Stimulated activated CD8-positive, alpha-beta memory T cell treated with anti-CD3 and anti-CD28 coated beads, Interleukin-4, amount 100 ng/mL, for 24 hours (primary cell): ENCODE data around the gene TMEM178B.
"Not testable (repeated sequence)": the region's sequence is repeated elsewhere in the genome, so short reads cannot be mapped to it uniquely, and the experiment has no call there.

Experiments used
- DNase-seq: peaks from one replicate; pipeline ENCODE4 v3.0.0-alpha.2; 2020; ENCODE audit warnings: low read depth

The TMEM178B gene

DNA sequence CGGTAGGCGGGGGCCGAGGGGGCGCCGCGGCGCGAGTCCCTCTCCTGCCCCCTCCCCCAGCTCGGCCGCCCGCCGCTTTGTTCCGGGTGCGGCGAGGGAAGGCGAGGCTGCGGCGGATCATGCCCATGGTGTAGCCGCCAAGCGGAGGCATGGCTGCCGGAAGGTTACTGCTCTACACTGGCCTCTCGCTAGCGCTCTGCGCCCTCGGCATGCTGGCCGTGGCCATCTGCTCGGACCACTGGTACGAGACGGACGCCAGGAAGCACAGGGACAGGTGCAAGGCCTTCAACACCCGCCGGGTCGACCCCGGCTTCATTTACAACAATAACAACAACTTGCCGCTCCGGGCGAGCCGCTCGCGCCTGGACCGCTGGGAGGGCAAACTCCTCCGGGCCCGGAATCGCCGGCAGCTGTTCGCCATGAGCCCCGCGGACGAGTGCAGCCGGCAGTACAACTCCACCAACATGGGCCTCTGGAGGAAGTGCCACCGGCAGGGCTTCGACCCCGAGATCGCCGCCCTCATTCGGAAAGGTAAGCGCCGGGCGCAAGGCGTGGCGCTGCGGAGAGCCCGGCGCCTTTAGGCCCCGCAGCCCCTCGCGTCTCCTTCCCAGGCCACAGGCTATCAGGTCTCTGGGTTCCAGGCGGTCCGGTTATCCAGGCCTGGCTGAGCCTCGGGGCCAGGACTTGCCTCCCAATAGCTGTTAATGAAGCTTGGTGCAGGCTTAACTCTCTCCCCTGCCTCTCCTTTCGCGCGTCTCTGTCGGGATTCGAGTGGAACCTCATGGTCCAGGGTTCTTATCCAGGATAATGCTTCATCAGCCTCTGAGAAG lies 513 bp downstream of the TMEM178B start:
- no peak for DNase-seq

DNA sequence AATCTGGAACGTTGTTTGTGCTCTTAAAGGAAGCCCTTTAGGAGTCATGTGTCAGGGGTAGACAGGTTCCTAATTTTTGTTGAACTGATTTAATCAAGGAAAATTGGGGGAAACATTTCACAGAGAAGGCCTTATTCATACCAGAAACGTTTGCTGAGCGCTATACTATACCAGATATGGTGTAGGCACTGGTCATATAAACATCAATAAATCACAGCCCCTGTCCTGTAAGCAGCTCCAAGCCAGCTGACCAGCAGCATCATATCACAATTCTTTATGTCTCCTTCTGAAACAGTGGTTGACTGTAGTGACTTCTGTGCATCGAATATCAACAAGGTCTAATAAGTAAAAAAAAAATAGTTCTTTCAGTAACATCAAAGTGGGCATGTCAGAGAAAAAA lies 1.1 kb downstream of the TMEM178B start:
- DNase-seq = no peak

DNA sequence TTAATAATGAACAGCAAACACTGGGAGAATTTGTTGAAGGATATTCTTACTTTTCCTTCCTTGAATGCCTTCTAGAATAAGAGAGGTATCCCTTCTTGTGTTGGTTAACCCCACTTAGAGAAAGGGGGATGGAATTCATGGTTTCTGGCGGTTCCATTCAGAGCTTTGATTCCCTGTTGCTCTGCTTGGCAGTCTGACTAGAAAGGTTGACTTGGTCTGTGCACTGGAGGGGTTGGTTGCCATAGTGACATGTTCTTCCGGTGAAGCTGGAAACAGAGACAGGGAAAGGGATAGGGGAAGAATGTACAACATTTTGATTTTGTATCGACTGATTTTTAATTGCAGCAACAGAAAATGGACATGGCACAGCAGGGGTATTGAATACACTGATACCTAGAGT lies 2.5 kb downstream of the TMEM178B start:
- DNase-seq = no peak

DNA sequence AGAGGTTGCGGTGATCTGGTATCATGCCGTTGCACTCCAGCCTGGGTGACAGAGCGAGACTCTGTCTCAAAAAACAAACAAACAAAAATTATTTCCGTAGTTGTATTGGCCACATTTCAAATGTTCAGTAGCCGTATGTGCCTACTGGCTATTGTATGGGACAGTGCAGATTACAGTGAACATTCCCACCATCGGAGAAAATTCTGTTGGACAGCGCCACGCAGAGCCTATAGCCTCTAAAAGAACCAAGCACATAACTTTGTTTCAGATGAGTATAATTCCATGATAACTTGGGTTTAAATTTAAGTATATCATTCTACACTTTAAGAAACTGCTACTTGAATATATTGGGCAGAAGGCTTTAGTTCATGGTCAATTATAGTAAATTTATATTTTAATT lies 5.4 kb downstream of the TMEM178B start:
- DNase-seq = no peak

DNA sequence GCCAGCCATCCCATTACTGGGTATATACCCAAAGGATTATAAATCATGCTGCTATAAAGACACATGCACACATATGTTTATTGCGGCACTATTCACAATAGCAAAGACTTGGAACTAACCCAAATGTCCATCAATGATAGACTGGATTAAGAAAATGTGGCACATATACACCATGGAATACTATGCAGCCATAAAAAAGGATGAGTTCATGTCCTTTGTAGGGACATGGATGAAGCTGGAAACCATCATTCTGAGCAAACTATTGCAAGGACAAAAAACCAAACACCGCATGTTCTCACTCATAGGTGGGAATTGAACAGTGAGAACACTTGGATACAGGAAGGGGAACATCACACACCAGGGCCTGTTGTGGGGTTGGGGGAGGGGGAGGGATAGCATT lies 15.6 kb downstream of the TMEM178B start:
- DNase-seq = not testable (repeated sequence)

DNA sequence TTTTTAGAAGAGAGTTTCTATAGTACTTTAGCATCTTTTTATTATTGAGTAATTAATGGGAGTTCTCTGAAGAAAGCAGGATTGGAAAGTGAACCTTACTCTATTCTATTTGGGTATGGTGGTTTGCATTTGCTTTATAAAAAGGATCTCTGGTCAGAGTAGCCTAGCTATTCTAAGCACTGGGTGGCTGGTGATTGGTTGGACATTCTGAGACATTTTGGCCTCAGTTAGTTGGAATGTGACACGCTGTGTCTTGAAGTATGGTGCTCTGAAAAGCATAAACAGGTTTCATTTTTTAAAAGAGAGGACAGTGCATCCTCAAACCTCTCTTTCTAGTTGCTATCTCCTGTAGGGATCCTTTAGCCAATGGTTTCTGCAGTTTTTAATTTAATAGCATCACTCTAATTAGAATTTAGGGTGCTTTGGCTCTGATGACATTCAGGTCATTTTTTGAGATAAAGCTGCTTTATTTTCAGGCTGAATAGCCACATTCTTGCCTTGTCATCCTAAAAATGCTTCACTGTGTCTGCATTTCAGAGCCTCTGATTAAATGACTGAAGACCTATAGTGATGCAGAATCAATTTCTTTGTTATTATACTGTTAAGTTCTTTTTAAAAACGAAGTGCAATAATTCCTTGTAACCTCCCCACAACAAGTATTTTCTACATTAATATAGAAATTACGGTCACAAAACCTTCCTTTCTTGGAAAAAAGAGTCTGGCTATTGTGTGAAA lies 20.6 kb downstream of the TMEM178B start:
- DNase-seq = no peak

DNA sequence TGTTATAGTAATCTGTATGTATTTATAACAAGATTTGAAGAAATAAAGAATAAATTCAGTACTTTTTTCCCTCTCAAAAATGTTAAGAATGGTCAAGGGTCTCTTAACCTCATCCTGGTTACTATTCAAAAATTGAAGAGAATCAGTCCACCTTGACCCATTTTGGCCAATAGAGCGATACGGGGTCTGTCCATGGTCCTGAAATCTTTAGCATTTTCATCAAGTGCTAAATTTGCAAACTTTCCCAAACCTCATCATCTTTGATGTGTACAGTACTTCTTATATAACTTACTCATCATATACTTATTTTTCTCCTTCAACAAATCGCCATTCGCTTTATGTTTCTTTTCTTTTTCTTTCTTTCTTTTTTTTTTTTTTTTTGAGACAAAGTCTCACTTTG lies 23.6 kb downstream of the TMEM178B start:
- no peak for DNase-seq

DNA sequence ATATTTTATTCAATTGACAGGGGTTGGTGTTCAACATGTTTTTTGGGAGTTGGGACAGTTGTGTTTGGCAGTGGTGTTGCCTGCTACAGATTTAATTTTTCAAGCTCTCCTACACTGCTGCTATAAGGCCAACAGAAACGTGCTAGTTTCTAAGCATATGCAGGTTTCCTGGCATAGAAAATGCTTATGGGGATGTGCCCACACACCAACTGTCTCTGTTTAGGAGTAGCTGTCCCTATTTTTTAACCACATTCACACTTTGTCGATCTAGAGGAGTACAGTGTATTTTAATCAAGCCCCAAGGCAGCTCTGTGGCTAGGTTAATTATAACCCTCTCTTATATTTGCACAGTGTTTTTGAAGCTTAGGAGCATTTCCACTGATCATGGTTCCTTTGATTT lies 28.6 kb downstream of the TMEM178B start:
- no peak for DNase-seq

DNA sequence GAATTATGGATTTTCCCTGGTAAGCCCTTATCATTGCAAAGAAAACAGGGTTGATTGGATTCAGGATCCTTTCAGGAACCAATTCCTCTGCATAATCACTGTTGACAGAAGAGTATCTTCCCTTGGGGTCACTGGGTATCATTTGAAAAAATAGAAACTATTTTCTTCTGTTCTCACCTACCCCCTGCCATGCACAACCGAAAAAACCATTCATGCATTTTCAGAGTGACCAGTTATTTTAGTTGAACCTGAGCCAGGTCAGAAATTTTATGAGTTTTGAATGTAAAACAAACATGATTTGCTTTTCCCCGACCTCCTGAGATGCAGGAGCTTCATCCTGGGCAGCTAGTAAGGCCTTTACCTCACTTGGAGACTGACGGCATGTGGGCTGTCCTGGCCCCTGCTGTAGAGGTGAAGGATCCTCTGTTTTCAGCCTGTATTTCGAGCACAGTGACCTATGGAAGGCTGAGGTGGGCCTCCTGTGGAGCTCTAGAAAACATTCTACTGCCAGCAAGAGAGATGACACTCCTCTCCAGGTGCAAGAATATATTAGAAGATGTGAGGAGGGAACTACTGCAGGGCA lies 30.1 kb downstream of the TMEM178B start:
- DNase-seq = no peak

DNA sequence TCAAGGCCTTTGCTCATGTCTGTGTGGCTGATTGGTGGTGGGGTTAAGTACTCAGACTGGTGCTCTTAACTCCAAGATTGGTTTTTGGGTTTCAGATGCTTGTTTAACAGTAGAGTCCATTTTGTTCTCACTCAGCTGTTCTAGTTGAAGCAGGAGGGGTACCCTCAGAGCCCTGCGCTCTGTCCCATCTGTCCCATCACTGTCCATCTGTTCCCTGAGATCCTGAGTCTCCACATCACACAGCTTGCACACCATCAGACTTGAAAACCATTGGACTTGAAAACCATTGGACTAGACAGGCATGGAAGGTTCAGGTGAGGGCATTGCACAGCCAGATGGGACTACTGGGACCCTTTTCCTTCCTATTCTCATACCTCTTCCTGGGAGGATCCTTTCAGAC lies 39.3 kb downstream of the TMEM178B start:
- DNase-seq = no peak

DNA sequence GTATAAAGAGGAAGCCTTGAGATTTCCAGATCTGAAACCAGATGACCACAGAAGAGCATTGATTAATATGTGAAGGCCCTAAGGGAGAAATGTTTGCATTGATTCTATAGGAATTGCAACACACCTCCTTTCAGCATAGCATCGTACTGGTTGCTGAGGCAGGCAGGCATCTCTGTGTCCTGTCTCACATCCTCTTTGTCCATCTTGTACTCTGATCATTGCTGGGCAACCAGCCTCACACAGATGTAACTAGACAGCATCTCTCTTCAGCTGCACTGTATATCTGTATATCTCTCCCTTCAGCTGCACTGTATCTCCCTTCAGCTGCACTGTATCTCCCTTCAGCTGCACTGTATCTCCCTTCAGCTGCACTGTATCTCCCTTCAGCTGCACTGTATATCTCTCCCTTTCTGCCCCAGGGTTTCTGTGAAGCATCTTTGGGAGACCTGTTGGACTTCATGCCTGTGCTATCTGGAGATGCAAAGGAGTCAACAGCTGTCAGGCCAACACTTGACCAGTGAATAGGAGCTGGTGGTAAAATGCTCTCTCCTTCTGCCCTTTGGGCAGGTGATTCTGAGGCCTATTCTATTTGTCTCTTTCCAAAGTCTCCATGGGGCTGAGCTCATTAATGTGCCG lies 40.3 kb downstream of the TMEM178B start:
- DNase-seq = no peak

DNA sequence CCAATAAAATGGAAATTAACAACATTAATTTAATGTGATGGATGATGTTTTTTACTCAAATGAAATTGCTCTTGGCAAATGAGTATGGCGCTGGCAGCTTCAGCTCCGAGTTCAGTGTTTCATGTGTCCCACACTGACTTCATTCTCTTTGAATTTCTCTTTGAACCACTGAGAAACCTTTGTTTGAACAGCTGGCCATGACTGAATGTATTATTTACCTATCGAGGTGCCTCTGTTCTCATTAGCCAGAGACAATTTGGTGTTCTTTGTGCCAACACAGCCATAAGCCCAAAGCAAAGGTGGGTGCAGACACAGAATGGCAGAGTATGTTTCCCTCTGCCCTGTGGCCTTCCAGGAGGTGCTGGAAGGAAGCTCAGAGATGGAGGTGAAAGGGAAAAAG lies 42.1 kb downstream of the TMEM178B start:
- no peak for DNase-seq

DNA sequence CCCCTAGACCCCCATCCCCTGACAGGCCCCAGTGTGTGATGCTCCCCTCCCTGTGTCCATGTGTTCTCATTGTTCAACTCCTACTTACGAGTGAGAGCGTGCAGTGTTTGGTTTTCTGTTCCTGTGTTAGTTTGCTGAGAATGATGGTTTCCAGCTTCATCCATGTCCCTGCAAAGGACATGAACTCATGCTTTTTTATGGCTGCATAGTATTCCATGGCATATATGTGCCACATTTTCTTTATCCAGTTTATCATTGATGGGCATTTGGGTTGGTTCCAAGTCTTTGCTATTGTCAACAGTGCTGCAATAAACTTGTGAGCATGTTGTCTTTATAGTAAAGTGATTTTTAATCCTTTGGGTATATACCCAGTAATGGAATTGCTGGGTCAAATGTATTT lies 42.8 kb downstream of the TMEM178B start:
- DNase-seq = not testable (repeated sequence)

DNA sequence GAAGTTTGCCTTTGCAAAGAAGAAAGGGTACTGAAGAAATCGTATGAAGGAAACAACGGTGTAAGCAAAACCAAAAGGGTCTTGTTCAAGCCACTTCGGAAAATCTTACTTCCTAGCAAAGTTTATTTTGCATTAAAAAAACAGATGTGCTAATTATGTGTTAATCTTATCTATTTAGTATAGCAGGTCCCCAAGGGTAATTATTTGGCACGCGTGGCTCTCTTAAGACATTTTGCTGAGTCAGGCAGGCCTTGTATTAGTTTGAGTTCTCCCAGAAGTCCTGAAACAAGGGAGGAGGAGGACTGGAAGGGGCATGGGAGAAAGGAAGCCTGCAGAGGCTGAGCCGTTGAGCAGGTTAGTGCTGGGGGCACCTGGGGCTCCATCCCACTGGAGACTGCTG lies 44.9 kb downstream of the TMEM178B start:
- DNase-seq = no peak

DNA sequence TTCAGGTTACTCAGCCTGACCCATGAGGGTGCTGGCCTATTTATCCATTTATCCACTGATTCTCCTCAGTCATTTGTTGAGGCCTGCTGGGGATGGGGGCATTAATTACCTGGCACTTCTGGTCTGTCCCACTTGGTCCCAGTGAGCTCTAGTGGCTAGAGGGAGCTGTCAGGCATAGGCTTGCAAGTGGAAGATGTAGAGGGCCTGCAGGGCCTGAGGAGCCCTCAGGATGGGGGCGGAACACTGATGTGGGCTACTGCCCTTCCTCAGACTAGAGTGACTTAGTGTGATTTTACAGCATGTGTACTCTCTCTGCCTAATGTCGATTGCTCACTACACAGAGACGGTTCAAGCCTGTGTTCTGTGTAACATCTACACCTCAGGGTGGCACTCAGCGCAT lies 45.3 kb downstream of the TMEM178B start:
- DNase-seq = no peak

DNA sequence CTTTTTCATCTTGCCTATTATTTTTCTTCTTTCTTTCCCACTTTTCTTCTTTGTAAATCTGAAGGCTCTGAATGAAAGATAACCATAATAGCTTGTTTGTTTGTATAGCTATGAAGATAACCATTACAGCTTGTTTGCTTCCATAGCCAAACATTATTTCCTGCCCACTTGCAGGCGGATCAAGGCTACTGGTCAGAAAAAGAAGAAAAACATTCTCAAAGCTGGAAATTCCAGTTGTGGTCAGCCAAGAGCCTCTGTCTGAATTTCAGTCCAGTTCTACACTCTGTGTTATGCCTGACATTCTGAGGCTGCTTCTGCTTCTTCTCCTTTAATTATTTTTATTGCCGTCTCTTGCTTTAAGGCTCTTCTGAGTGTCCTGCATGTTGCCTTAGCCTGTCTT lies 48.9 kb downstream of the TMEM178B start:
- DNase-seq = no peak

DNA sequence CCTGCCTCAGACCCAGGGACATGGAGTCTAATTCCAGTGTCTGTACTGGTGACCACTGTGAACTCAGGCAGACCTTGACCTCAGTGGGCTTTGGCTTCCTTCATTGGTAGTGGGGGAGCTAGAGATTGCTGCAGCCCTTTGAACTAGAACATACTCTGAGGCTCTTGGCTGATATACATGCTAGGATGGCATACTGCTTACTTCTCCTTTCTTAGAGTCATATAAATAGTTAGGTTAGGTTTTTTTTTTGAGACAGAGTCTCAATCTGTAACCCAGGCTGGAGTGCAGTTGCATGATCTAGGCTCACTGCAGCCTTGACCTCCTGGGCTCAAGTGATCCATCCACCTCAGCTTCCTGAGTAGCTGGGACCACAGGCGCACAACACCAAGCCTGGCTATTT lies 49.7 kb downstream of the TMEM178B start:
- DNase-seq = no peak

DNA sequence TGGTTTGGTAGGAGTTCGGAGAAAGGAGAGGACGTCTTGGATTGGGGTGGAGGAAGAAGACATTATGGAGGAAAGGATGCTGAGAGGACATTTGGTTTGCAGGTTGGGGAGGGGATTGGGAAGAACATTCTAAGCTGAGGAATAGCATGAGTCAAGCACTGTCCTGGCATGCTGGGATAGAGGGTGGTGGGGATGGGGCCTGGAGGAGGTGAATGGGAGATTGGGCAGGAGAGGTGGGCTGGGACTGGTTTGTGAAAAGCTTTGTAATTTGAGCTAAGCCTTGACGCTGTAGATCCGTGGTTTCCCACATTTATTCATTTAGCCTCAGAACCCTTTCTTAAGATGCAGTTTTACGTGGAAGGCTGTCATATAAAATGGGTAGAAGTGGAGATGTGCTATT lies 52.2 kb downstream of the TMEM178B start:
- no peak for DNase-seq

DNA sequence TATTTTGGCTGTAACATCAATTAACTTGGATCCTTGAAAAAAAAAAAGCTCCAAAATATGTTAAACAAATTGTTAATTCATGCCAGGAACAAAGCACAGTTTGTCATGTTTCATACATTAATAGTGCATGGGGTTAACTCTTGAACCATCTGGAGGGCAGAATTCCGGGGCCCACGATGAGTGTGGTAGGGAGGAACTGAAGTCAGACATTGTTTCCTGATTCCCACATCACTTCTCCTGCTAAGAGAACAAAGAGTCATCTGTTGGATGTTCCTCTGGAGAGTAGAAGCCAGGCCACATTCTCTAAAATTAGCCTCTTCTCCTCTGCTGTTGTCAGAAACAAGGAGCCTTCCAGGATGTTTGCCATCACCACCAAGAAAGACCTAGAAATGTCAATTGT lies 54.6 kb downstream of the TMEM178B start:
- no peak for DNase-seq

DNA sequence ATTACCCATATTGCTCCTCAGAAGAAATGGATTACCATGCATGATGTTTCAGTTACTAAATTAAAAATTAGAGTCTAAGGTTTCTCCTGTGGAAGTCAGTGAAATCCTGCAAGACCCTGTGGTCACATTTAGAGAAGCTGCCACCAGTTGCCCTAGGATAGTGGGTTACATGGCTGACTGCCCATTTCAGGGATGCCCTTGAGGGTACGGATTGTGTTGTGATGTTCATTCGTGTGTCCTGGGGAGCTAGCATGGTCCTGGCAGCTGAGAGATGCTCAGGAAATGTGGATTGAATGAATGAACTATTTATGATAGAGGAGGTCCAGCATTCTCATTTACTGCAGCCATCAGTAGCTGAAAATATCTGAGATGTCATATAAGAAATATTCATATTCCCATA lies 55.1 kb downstream of the TMEM178B start:
- no peak for DNase-seq

DNA sequence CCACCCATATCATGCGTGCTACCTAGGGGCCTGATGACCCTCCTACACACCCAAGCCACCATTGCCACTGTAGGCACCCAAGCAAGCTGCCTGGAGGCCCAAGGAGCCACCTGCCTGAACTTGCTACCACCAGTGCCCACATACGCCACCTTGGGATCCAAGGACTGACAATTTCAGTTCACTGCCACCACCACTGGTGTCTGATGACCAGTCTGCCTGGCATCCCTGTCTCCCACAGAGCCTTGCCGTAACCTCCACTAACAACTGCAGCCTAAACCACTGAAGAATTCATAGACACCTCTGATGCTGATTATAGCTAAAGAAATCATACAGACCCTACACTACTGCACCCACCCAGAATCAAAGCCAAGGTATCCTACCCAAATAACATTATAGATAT lies 58.8 kb downstream of the TMEM178B start:
- no peak for DNase-seq

DNA sequence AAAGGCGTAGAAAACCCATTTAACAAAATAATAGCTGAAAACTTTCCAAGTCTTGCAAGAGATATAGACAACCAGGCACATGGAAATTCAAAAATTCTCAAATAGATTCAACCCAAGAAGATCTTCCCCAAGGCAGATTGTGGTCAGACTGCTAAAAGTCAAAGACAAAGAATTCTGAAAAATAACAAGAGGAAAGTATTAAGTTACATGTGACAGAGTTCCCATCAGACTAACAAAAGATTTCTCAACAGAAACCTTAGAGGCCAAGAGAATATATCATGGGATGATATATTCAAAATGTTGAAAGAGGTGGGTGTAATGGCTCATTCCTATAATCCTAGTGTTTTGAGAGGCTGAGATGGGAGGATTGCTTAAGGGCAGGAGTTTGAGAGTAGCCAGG lies 59.8 kb downstream of the TMEM178B start:
- DNase-seq = no peak

DNA sequence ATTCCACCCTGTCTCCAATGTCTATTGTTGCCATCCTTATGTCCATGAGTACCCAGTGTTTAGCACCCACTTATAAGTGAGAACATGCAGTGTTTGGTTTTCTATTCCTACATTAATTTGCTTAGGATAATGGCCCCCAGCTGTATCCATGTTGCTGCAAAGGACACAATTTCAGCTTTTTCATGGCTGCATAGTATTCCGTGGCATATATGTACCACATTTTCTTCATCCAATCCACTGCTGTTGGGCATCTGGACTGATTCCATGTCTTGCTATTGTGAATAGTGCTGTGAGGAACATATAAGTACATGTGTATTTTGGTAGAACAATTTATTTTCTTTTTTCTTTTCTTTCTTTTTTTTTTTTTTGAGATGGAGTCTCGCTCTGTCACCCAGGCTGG lies 68.2 kb downstream of the TMEM178B start:
- no peak for DNase-seq
